Activated T-cell treated with anti-CD3 and anti-CD28 coated beads, Interleukin-2, amount 50 U/mL, for 48 hours (primary cell): ENCODE measurements around the gene OR51M1.
"Not testable (repeated sequence)": the region's sequence is repeated elsewhere in the genome, so short reads cannot be mapped to it uniquely, and the experiment has no call there.

Experiments
- DNase-seq, 2 experiments: peaks; one replicate each; pipeline ENCODE4 v3.0.0-alpha.2; 2020

Gene OR51M1, protein sequence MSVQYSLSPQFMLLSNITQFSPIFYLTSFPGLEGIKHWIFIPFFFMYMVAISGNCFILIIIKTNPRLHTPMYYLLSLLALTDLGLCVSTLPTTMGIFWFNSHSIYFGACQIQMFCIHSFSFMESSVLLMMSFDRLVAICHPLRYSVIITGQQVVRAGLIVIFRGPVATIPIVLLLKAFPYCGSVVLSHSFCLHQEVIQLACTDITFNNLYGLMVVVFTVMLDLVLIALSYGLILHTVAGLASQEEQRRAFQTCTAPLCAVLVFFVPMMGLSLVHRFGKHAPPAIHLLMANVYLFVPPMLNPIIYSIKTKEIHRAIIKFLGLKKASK

GRCh38 chr11:5383576-5383975 lies at the start of gene OR51M1:
Gene OR51M1, plus strand, starts transcription at chr11:5383812. Its CDS starts 5,587 bp downstream, at chr11:5389399.
- DNase-seq, result no peak

GRCh38 chr11:5335170-5335569 lies 48.4 kb upstream of the OR51M1 start:
- no peak for DNase-seq

DNA sequence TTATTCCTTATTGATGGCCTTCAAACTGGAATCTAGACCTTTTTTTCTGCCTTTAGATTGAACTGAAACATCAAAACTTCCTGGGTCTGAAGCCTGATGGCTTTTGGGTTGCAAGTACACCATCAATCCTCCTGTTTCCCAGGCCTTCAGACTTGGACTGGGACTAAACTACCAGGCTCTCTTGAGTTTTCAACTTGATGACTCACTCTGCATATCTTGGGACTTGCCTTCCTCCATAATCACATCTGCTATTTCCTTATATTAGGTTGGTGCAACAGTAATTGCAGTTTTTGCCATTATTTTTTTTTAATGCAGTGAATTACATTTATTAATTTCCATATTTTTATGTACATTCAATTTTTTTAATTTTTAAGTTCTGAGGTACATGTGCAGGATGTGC lies 47.3 kb upstream of the OR51M1 start:
- no peak for DNase-seq

- not testable (repeated sequence) for DNase-seq
Measured at GRCh38 chr11:5337253-5337652, 46.4 kb upstream of the OR51M1 start.

DNA sequence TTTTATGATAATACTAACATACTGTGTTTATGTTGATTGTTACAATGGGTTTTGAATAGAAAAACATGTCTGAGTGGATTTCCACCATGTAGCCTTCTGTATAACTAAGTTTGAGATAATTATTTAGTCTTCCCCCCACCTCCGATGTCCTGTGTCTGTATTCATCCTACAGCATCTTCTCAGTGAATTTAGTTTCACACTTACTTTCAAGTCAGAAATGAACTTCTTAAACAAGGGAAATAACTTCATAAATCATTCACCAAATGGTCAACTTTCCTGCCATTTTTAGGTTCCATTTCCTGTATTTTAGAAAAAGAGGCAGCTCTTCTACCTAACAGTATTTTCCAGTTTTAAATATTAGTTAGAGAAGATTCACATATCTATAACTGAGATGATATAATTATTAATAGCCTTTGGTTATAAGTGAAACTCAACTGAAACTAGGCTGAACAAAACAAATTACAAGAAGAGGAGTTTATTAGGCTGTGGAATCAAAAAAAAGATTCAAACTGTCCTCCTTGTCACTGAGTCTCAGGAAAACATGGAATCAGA lies 43.8 kb upstream of the OR51M1 start:
- no peak for DNase-seq

DNA sequence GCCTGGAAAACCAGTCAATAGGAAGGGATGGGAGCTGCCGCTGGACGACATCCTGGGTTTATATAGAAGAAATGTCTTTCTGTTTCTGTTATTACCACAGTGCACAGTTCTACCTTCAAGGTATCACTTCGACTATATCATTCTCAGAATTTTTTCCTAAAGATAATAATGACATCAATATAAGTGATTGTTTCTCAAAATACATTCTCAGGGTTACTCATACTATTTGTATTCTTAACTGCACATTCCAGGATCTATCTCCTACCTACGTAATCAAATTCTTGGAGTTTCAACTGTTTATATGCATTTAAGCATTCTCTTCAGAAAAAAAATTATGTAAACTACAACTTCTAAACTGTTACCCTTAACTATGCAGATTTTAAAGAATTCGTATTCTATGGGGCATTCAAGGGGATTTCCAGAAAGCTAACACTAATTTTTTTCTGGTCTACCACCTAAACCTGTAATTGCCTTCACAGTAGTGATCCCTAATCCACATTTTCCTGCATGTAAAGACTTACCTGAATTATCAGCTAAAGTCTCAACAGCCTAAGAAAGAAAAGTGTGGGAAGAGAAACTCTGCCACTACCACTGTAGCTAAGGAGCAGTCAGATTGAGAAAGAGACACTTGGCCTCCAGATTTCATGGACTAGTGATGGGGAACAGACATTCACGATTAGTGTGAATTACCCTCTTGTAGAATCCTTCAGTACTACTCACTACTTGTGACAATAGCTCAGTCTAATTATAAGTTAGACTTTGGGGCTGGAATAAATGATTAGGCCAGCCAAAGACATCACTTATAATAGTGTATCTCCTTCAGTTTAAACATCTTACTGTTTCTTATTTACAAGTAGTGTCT lies 39.9 kb upstream of the OR51M1 start, which contains the start of gene OR51B5:
Gene OR51B5, minus strand, starts transcription at position 51 of the 862 bp plus-strand sequence. Its CDS starts 0 bp downstream, at position 51.
- DNase-seq, result no peak

- no peak for DNase-seq
Measured at GRCh38 chr11:5345831-5346230, 37.8 kb upstream of the OR51M1 start.

GRCh38 chr11:5348551-5349194 lies 34.9 kb upstream of the OR51M1 start:
- no peak for DNase-seq

DNA sequence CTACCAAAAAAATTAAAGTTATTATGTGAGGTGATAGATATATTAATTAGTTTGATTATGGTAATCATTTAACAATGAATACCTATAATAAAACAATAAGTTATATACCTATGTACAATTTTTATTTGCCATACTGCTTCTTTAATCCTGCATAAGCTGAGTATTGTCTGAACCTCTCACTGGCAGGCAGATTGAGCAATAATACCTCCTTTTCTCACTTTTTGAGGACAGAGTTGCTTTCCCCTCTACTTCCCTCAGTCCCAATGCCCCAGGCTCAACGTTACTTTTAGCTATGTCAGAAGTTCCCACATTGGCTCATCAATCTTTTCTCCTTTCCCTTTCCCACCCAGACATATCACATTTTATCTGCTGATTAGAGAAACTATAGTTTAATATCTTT lies 34.1 kb upstream of the OR51M1 start:
- DNase-seq, result no peak

DNA sequence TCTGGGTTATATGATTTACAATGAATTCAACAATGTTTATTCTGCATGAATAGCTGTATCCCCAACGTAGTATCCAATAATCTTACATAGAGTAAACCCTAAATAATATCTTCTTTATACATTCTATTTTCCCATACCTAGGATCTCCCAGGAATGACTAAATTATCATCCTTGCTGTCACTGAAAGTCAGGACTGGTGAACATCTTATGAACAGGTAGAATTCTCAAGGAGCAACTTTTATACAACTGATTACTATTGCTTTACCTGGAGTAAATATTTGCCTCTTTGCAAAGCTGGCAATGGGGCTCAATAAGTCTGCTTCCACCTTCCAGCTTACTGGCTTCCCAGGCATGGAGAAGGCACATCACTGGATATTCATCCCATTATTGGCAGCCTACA lies 32.4 kb upstream of the OR51M1 start, which contains the start of gene OR51B6:
Gene OR51B6, plus strand, starts transcription at position 301 of the 400 bp plus-strand sequence. Its CDS starts 0 bp downstream, at position 301.
- no peak for DNase-seq

GRCh38 chr11:5356031-5356430 lies 27.6 kb upstream of the OR51M1 start:
- DNase-seq, result not testable (repeated sequence)

GRCh38 chr11:5362017-5362625 lies 21.5 kb upstream of the OR51M1 start:
- DNase-seq, result no peak

DNA sequence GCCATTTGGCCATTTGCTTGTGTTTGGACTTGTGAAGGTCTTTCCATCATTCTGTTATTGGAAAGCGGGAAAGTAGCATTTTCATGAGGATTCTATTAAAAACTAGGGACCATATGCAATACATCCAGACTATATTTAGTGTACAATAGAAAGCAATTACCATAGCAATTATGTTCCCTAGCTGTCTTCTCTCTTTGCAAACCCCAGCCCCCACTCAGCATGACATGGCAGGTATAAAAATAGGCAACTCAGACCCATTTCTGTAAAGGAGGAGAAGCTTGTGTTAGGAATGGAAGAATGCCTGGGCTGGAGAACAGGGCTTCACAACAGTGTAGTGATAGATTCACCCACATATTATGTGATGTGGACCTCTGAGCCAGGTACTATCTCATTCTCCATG lies 19.9 kb upstream of the OR51M1 start:
- DNase-seq, result no peak

DNA sequence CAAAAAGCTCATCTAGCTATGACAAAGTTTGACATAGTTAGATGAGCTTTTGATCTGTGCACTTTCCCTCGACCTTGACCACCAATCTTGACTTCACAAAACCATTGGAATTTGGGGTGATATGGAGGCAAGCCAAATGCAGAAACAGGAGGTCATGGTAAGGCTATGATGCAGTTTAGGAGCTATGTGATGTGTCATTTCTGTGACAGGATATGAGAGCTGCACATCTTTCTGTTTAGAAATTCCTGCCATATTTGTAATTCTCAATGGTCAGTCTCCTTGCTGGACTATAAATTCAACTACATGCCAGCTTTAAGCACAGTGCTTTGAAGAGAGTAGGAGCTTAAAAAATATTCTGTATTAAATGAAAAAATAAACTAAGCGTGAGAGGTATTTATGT lies 19.4 kb upstream of the OR51M1 start:
- DNase-seq, result no peak

GRCh38 chr11:5366365-5366764 lies 17.2 kb upstream of the OR51M1 start:
- DNase-seq, result not testable (repeated sequence)

- DNase-seq, result no peak
Measured at GRCh38 chr11:5366856-5367255, 16.8 kb upstream of the OR51M1 start.

- DNase-seq, result no peak
Measured at GRCh38 chr11:5367448-5368074, 16.1 kb upstream of the OR51M1 start.

DNA sequence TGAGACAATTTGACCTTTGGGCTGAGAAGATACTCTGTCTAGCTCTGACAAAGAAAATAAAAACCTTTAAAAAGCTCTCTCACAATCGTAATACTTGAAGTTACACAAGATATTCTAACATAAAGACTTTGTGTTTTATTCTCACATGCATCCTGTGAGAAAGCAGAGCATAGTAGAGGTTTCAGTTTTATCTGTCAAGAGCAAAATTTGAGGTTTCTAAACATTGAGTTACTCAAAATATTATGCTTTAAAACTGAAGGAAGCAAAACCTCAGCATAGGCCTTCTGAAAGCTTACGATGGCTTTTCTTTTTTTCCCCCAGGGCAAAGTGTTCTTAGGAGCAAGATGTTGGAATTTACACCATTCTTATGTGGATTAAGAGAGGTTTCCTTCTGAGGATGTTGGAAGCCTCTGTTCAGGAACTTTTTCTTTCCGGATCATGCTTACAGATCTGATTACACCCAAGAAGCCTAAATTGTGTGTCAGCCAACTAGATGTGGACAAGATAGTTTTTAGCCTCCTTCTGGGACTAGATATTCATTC lies 15.0 kb upstream of the OR51M1 start:
- no peak for DNase-seq

DNA sequence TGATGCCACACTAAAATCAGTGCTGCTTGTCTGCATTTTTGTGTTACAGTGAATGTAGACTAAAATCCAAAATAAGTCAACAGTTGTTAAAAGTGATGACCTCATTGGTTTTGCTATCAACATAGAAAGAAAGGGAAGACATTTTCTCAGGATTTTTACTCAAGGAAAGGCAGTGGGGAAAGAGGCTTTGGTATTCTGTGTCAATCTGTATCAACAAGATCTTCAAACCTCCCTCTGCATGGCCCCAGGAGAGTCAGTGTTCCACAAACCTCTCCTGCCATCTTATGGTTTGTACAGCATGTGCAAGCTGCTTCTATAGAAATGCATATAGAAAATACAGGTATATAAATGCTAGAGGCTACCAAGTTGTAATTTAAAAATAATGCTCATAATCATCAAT lies 13.8 kb upstream of the OR51M1 start:
- DNase-seq, result no peak

- DNase-seq, result peak; percentile 34 to 42
Measured at GRCh38 chr11:5380740-5381342, 2.8 kb upstream of the OR51M1 start.

- no peak for DNase-seq
Measured at GRCh38 chr11:5384335-5384734, 723 bp downstream of the OR51M1 start.
